ENCODE measurements around the gene PROX2. TPM values are rescaled to one million over a fixed set of nuclear protein-coding genes. Genes with fewer than 3 reads are reported as not detected.
A peak's percentile ranks its signal among the peaks of the same experiment; 100 is the strongest.

The PROX2 gene
- total RNA-seq, 1 donor from 2014 or later, result not detected

- Mint-ChIP-seq H3K36me3 (no peaks in the 10 kb centered on the region), H3K9me3 (no peaks in the 10 kb centered on the region), H3K27me3 (peaks cover 13% of the 10 kb centered on the region), H3K4me3 (no peak overlapping the region), H3K27ac (no peak overlapping the region), H3K4me1 (ENCODE audit: unreplicated experiment) (no peaks in the 10 kb centered on the region)
- TF ChIP-seq CTCF (conservative IDR thresholded peaks at IDR 0.05), result no peak
- no peak for DNase-seq (ENCODE audit: extremely low spot score, unreplicated experiment)
These were observed 11.7 kb downstream of the PROX2 start for GRCh38 chr14:74864198-74864597.

GRCh38 chr14:74863274-74863673 lies 12.7 kb downstream of the PROX2 start:
- TF ChIP-seq CTCF (conservative IDR thresholded peaks at IDR 0.05), result no peak
- no peak overlapping the region for H3K4me3 Mint-ChIP-seq
- no peak for DNase-seq (ENCODE audit: extremely low spot score, unreplicated experiment)
- no peak overlapping the region for H3K27ac Mint-ChIP-seq
- H3K27me3 Mint-ChIP-seq, result peaks cover 13% of the 10 kb centered on the region
- H3K9me3 Mint-ChIP-seq, result no peaks in the 10 kb centered on the region
- H3K4me1 Mint-ChIP-seq (ENCODE audit: unreplicated experiment), result no peaks in the 10 kb centered on the region
- H3K36me3 Mint-ChIP-seq, result no peaks in the 10 kb centered on the region

GRCh38 chr14:74861734-74862090 lies 14.2 kb downstream of the PROX2 start:
- H3K4me1 Mint-ChIP-seq (ENCODE audit: unreplicated experiment), result no peaks in the 10 kb centered on the region
- no peak for TF ChIP-seq CTCF (conservative IDR thresholded peaks at IDR 0.05)
- no peaks in the 10 kb centered on the region for H3K36me3 Mint-ChIP-seq
- no peaks in the 10 kb centered on the region for H3K9me3 Mint-ChIP-seq
- H3K27ac Mint-ChIP-seq, result no peak overlapping the region
- peaks cover 7% of the 10 kb centered on the region for H3K27me3 Mint-ChIP-seq
- DNase-seq (ENCODE audit: extremely low spot score, unreplicated experiment), result no peak
- no peak overlapping the region for H3K4me3 Mint-ChIP-seq

GRCh38 chr14:74860899-74861733 lies 14.8 kb downstream of the PROX2 start:
- no peak overlapping the region for H3K4me3 Mint-ChIP-seq
- no peaks in the 10 kb centered on the region for H3K4me1 Mint-ChIP-seq (ENCODE audit: unreplicated experiment)
- TF ChIP-seq CTCF (conservative IDR thresholded peaks at IDR 0.05), result peak; percentile 93
- H3K36me3 Mint-ChIP-seq, result no peaks in the 10 kb centered on the region
- DNase-seq (ENCODE audit: extremely low spot score, unreplicated experiment), result peak; percentile 90
- H3K27me3 Mint-ChIP-seq, result peaks cover 1% of the 10 kb centered on the region
- no peaks in the 10 kb centered on the region for H3K9me3 Mint-ChIP-seq
- H3K27ac Mint-ChIP-seq, result no peak overlapping the region

- no peak overlapping the region for H3K4me3 Mint-ChIP-seq
- no peaks in the 10 kb centered on the region for H3K9me3 Mint-ChIP-seq
- no peaks in the 10 kb centered on the region for H3K4me1 Mint-ChIP-seq (ENCODE audit: unreplicated experiment)
- no peak for TF ChIP-seq CTCF (conservative IDR thresholded peaks at IDR 0.05)
- DNase-seq (ENCODE audit: extremely low spot score, unreplicated experiment), result no peak
- H3K27ac Mint-ChIP-seq, result no peak overlapping the region
- no peaks in the 10 kb centered on the region for H3K36me3 Mint-ChIP-seq
- H3K27me3 Mint-ChIP-seq, result no peaks in the 10 kb centered on the region
These were observed 16.0 kb downstream of the PROX2 start for GRCh38 chr14:74859757-74860552.

Data from type B pancreatic cell (in vitro differentiated cells).